D721Med (cell line): ENCODE results near the gene CCDC57.

Experiments used
- DNase-seq: peaks from one replicate; pipeline ENCODE4 v3.0.0; 2011; ENCODE audit warnings: low spot score; ENCODE audit not compliant: insufficient read length
- FAIRE-seq: peaks from 2 replicates; lab custom pipeline; 2011; peaks lifted over from hg19 to GRCh38; lab: Jason Lieb, UNC
- TF ChIP-seq, protein P1 (sequence below): IDR thresholded peaks from 2 replicates; pipeline ENCODE4 v1.5.1; 2012; ENCODE audit warnings: mild to moderate bottlenecking, control low read depth; ENCODE audit not compliant: insufficient read depth; ENCODE audit errors: missing control alignments

Gene CCDC57

GRCh38 chr17:82155606-82156005, 57.0 kb downstream of the CCDC57 start:
- TF ChIP-seq, protein P1, sequence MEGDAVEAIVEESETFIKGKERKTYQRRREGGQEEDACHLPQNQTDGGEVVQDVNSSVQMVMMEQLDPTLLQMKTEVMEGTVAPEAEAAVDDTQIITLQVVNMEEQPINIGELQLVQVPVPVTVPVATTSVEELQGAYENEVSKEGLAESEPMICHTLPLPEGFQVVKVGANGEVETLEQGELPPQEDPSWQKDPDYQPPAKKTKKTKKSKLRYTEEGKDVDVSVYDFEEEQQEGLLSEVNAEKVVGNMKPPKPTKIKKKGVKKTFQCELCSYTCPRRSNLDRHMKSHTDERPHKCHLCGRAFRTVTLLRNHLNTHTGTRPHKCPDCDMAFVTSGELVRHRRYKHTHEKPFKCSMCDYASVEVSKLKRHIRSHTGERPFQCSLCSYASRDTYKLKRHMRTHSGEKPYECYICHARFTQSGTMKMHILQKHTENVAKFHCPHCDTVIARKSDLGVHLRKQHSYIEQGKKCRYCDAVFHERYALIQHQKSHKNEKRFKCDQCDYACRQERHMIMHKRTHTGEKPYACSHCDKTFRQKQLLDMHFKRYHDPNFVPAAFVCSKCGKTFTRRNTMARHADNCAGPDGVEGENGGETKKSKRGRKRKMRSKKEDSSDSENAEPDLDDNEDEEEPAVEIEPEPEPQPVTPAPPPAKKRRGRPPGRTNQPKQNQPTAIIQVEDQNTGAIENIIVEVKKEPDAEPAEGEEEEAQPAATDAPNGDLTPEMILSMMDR = no peak
- no peak for FAIRE-seq

GRCh38 chr17:82154881-82155331, 57.7 kb downstream of the CCDC57 start:
- no peak for DNase-seq
- TF ChIP-seq, protein P1 = no peak
- FAIRE-seq = no peak

More at GRCh38 chr17:82155606-82156005, 57.0 kb downstream of the CCDC57 start:
- no peak for DNase-seq

DNA sequence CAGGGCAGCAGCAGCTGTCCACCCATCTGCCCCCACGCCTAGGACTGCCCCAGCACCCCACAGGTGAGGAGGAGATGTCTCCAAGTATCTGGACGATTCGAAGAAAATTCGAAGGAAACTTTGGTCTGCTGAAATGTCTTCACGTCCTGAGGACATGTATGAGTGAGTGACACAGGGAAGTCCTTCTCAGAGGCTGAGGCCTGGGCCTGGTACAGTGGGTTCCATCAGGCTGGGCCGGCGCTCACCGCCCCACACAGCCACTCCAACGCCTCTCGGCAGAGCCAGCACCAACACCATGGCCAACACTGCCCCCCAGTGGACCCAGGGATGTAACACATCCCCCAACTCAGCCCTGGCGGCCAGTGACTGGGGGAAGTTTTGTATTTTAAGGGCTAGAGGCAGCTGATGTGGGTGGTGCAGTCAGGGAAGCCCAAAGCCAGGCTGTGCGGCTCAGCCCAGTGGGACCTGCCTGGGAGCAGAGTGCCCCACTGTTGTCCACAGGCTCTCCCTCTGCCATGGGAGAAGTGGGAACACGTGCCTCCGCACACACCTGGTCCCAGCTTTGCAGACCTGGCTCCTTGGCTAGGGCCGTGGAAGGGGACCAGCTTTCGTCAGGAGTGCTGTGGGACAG, 58.8 kb downstream of the CCDC57 start:
- TF ChIP-seq, protein P1 = peak; percentile 99
- no peak for FAIRE-seq
- DNase-seq = peak; percentile 83

- TF ChIP-seq, protein P1 = no peak
- no peak for FAIRE-seq
- no peak for DNase-seq
Measured at GRCh38 chr17:82153295-82153691, 59.3 kb downstream of the CCDC57 start.

DNA sequence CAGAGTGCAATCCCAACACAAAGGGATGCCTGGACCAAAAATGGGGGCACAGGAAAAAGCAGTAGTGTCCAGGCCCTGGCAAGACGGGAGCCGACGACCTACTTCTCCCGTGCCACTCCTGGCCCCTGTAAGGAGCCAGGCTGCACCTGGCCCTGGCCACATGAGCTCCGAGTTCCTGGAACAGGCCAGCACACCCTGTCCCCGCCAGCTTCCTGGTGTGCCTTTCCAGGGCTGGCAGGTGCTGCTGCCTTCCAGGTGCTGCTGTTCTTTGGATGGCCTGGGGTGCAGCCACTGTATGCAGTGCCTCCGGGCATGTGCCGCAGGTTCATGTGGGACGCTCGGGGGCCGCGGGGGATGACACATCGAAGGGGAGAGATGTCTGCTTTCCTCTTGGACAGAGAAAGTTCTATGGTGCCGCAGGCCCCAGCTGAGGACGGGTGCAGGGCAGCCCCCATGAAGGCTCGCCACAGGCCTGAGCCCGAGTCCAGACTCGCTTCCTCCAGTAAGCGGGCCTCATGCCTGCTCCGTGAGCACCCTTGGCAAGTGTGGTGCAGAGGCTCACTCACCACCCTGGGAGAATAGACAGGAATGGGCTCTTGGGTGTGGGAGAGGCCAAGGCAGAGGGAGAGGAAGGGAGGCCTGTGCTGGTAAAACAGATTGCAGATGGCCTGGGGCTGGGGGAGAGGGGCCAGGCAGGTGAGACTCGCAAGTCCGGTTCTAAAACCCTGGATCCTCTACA, 59.9 kb downstream of the CCDC57 start:
- DNase-seq (no peak), FAIRE-seq (no peak)
- TF ChIP-seq, protein P1 = no peak

- TF ChIP-seq, protein P1 = no peak
- DNase-seq (no peak), FAIRE-seq (no peak)
Measured at GRCh38 chr17:82152114-82152513, 60.5 kb downstream of the CCDC57 start.
